ENCODE results near the gene ELAC2. TPM values are rescaled to one million over a fixed set of nuclear protein-coding genes. Genes with fewer than 3 reads are reported as not detected.

The ELAC2 gene
- total and polyA plus RNA-seq, 8 donors = 40.0 to 63.8 (median 56.1) TPM

DNA sequence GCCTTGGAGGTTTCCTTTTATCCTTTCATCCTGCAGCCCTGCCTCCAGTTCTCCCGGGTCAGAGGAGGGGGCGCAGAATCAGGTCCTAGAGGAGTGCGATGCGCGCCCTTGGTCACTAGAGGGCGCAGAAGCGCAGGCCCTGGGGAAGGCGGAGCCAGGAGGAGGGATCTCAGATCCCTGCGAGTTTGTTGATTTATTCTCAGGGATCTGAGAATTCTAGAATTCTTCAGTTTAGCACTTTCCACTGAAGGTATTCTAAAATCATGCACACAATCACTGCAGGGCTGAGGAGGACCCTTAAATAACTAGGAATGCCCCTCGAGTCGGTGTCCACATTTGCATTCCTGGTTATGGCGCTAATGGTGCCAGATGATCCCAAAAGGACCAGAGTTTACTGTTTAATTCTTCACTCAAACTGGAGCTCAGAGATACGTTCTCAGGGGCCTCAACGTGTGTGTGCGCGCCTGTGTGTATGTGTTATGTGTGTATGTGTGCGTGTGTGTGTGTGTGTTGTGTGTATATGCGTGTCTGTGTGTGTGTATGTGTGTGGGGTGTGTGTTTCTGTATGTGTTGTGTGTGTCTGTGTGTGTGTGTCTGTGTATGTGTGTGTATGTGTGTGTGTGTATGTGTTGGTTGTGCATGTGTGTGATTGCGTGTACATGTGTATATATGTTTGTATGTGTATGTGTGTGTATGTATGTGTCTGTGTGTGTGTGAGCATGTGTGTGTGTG lies 6.9 kb upstream of the ELAC2 start:
- H3K9me3 ChIP-seq = no peaks in the 10 kb centered on the region
- H3K27ac ChIP-seq = no peak overlapping the region
- peaks cover 0 to 6% of the 10 kb centered on the region in 2 donors for H3K4me1 ChIP-seq
- peaks cover 0 to 7% of the 10 kb centered on the region in 2 donors for H3K27me3 ChIP-seq
- TF ChIP-seq, protein P1, sequence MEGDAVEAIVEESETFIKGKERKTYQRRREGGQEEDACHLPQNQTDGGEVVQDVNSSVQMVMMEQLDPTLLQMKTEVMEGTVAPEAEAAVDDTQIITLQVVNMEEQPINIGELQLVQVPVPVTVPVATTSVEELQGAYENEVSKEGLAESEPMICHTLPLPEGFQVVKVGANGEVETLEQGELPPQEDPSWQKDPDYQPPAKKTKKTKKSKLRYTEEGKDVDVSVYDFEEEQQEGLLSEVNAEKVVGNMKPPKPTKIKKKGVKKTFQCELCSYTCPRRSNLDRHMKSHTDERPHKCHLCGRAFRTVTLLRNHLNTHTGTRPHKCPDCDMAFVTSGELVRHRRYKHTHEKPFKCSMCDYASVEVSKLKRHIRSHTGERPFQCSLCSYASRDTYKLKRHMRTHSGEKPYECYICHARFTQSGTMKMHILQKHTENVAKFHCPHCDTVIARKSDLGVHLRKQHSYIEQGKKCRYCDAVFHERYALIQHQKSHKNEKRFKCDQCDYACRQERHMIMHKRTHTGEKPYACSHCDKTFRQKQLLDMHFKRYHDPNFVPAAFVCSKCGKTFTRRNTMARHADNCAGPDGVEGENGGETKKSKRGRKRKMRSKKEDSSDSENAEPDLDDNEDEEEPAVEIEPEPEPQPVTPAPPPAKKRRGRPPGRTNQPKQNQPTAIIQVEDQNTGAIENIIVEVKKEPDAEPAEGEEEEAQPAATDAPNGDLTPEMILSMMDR (IDR thresholded peaks at IDR 0.05) = peak; percentile 90 to 95
- ATAC-seq (peak; percentile 99), DNase-seq (peak in 3 of 4 donors; percentile 59 to 93 (median 81))
- no peaks in the 10 kb centered on the region for H3K36me3 ChIP-seq
- H3K4me3 ChIP-seq = no peak overlapping the region
- intact Hi-C loops (cut with DNase I) = no loop called here

DNA sequence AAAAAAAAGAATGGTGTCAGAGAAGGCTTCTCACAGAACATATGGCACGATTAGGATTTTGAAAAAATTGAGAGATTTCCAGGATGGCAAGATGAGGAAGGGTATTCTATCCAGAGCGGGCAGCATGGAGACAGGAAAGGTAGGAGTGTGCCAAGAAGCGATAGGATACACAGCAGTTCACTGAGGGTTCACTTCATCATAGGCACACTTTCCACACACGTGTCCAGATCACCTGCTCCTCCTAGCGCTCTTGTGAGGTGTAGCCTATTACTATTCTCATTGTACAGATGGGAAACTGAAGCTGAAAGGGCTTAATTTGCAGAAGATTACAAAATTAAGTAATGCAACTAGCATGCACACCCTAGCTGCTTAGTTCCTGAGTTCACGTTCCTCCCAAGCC lies 6.2 kb upstream of the ELAC2 start:
- Histone ChIP-seq H3K27me3 (peaks cover 0 to 7% of the 10 kb centered on the region in 2 donors), H3K9me3 (no peaks in the 10 kb centered on the region), H3K36me3 (no peaks in the 10 kb centered on the region), H3K4me1 (peaks cover 0 to 6% of the 10 kb centered on the region in 2 donors), H3K4me3 (no peak overlapping the region), H3K27ac (no peak overlapping the region)
- TF ChIP-seq, protein P1 (IDR thresholded peaks at IDR 0.05) = no peak
- intact Hi-C loops (cut with DNase I) = no loop called here
- DNase-seq (no peak), ATAC-seq (peak; percentile 33)

DNA sequence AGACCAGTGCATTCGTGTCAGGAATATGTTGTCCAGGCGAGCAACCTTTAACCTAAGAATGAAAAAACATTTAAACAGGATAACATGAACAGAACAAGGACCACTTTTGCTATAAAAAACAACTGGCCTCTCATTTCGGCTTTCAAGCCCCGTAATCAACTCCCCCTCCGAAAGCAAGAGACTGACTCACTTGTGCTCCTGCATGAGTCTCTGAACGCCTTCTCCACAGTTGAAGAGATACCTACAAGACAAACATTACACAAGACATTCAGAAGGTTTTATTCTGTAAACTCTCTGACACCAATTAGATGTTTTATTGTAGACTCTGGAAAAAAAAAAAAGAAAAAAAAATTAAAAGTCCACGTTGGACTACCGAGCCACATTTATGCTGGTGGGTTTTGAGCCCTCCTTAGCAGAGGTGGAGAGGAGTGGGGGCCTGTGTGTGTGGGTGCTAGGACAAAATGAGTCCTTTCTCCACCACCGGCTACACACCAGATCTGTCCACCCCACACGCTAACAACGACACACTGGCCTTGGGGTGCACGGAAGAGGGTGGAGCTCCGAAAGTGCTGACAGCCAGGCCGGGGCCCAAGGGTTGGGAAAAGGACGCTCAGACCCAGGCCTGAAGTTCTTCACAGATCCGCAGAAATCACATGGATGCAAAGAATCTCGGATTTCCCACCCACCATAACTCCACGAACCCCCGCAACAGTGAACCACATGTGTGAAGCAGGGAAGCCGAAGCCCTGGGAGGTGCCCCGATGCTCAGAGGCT lies 759 bp downstream of the ELAC2 start:
- peak; percentile 28 for ATAC-seq
- Histone ChIP-seq H3K27me3 (no peaks in the 10 kb centered on the region), H3K36me3 (peaks cover 0 to 43% of the 10 kb centered on the region in 2 donors), H3K4me3 (peak overlapping the region; percentile 89 to 98), H3K4me1 (peaks cover 4 to 18% of the 10 kb centered on the region in 2 donors), H3K27ac (peak overlapping the region; percentile 33 to 92), H3K9me3 (no peaks in the 10 kb centered on the region)
- TF ChIP-seq, protein P1 (IDR thresholded peaks at IDR 0.05) = no peak
- intact Hi-C loops (cut with DNase I) = no loop called here
- peak in 1 of 4 donors; percentile 46 for DNase-seq

- ATAC-seq (no peak), DNase-seq (no peak)
- H3K4me1 ChIP-seq = peaks cover 4 to 18% of the 10 kb centered on the region in 2 donors
- H3K4me3 ChIP-seq = no peak overlapping the region
- H3K9me3 ChIP-seq = no peaks in the 10 kb centered on the region
- TF ChIP-seq, protein P1 (IDR thresholded peaks at IDR 0.05) = no peak
- no peak overlapping the region for H3K27ac ChIP-seq
- intact Hi-C loops (cut with DNase I) = no loop called here
- no peaks in the 10 kb centered on the region for H3K27me3 ChIP-seq
- H3K36me3 ChIP-seq = peaks cover 0 to 66% of the 10 kb centered on the region in 2 donors
Measured at GRCh38 chr17:13014801-13015200, 3.0 kb downstream of the ELAC2 start.

DNA sequence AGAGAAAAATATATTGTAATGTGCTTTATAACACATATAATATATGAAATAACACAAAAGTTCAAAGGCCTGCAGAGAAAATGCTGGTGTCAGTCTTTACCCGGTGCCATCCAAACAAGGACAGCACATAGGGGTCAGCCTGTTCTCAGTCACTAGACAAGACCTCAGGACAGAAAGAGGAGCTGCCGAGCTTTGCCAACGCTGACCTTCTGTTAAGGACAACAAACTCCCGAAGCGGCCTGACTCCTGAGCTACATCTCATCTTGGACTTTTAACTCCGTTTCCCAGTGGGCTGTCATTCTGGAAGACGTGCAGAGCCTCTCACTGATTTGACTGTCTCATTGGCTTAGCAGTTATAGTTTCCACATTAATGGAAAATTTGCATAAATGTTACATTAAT lies 6.9 kb downstream of the ELAC2 start:
- ATAC-seq = no peak
- no peak overlapping the region for H3K27ac ChIP-seq
- intact Hi-C loops (cut with DNase I) = no loop called here
- peaks cover 0 to 2% of the 10 kb centered on the region in 2 donors for H3K4me1 ChIP-seq
- no peaks in the 10 kb centered on the region for H3K27me3 ChIP-seq
- TF ChIP-seq, protein P1 (IDR thresholded peaks at IDR 0.05) = no peak
- peaks cover 0 to 100% of the 10 kb centered on the region in 2 donors for H3K36me3 ChIP-seq
- no peak overlapping the region for H3K4me3 ChIP-seq
- DNase-seq = no peak
- no peaks in the 10 kb centered on the region for H3K9me3 ChIP-seq

Measured in left lung (tissue), 10 donors.